BLaER1 (cell line): ENCODE measurements around the gene RPS6KC1.

ENCODE experiments used
- H3K27ac ChIP-seq: shearing (Covaris generic); formaldehyde crosslinking; 2 replicates; pipeline ENCODE4 v1.8.1; 2022
- H3K27me3 ChIP-seq: shearing (Covaris generic); formaldehyde crosslinking; 2 replicates; pipeline ENCODE4 v1.8.1; 2022
- H3K36me3 ChIP-seq: shearing (Covaris generic); formaldehyde crosslinking; 2 replicates; pipeline ENCODE4 v1.8.1; 2022
- H3K4me1 ChIP-seq: shearing (Covaris generic); formaldehyde crosslinking; 2 replicates; pipeline ENCODE4 v1.8.1; 2022
- H3K4me2 ChIP-seq: shearing (Covaris generic); formaldehyde crosslinking; 2 replicates; pipeline ENCODE4 v1.8.1; 2022
- H3K4me3 ChIP-seq: shearing (Covaris generic); formaldehyde crosslinking; 2 replicates; pipeline ENCODE4 v1.8.1; 2022
- H3K9ac ChIP-seq: shearing (Covaris generic); formaldehyde crosslinking; 2 replicates; pipeline ENCODE4 v1.8.1; 2022
- H3K9me3 ChIP-seq: shearing (Covaris generic); formaldehyde crosslinking; 2 replicates; pipeline ENCODE4 v1.8.1; 2022
- H4K20me1 ChIP-seq: shearing (Covaris generic); formaldehyde crosslinking; 2 replicates; pipeline ENCODE4 v1.8.1; 2022
- Cebpa-rat ChIP-seq: shearing (Covaris generic); IDR thresholded peaks from 2 replicates; pipeline ENCODE4 v1.8.1; 2022

RPS6KC1 gene

GRCh38 chr1:213320191-213320870, 269.3 kb downstream of the RPS6KC1 start:
- Histone ChIP-seq H3K4me3 (no peak overlapping the region), H3K27ac (no peak overlapping the region), H3K27me3 (no peaks in the 10 kb centered on the region), H3K4me1 (no peaks in the 10 kb centered on the region), H3K4me2 (no peak overlapping the region), H4K20me1 (no peaks in the 10 kb centered on the region), H3K9ac (no peak overlapping the region), H3K36me3 (no peaks in the 10 kb centered on the region), H3K9me3 (peaks cover 12% of the 10 kb centered on the region)
- no peak for TF ChIP-seq Cebpa-rat
